Endothelial cell of umbilical vein (primary cell): ENCODE results near the gene PTGES3. TPM values are rescaled to one million over a fixed set of nuclear protein-coding genes. Genes with fewer than 3 reads are reported as not detected.
A peak's percentile ranks its signal among the peaks of the same experiment; 100 is the strongest.

Experiments
- BruUV-seq: library from RNA; stranded (reverse); fragments of 400-500 nt; replicated peaks from 2 replicates; lab custom pipeline; 2021; lab: Mats Ljungman, UMichigan
- CTCF ChIA-PET: fragments of 300-600, 350-600 bp; sonication (Branson Sonifier 250); formaldehyde crosslinking; loops from one replicate; lab custom pipeline; 2021; ENCODE audit warnings: antibody characterized with exemption, inconsistent platforms; lab: Charles Lee
- POLR2A ChIA-PET: fragments of 300-600, 350-600 bp; sonication (Branson Sonifier 250); formaldehyde crosslinking; loops from one replicate; lab custom pipeline; 2021; ENCODE audit warnings: antibody characterized with exemption, inconsistent platforms; lab: Charles Lee
- DNase-seq: peaks from one replicate; pipeline ENCODE4 v3.0.0-alpha.2; 2011; ENCODE audit warnings: low read depth, low spot score
- FAIRE-seq: peaks from 2 replicates; lab custom pipeline; 2011; peaks lifted over from hg19 to GRCh38; lab: Jason Lieb, UNC
- H2AFZ ChIP-seq: 2 replicates; pipeline ENCODE4 v1.6.0; 2012; ENCODE audit warnings: low read depth, low read length, control low read depth, inconsistent platforms
- H3K27ac ChIP-seq: 2 replicates; pipeline ENCODE4 v1.5.1; 2011; ENCODE audit warnings: low read depth, mild to moderate bottlenecking, control low read depth, low read length, moderate library complexity; ENCODE audit not compliant: insufficient read depth
- H3K27me3 ChIP-seq, 2 experiments: 2 replicates each; pipeline versions ENCODE4 v1.6.0 to v1.6.1; 2011; ENCODE audit warnings: low read length in 2 of 2, mixed read lengths in 1 of 2; ENCODE audit not compliant: control insufficient read depth in 2 of 2, insufficient read depth in 2 of 2
- H3K36me3 ChIP-seq, 2 experiments: 2 replicates in 1 of 2; 3 replicates in 1 of 2; pipeline ENCODE4 v1.5.1; 2011; ENCODE audit warnings: low read length in 2 of 2, mild to moderate bottlenecking in 1 of 2, moderate library complexity in 1 of 2; ENCODE audit not compliant: control insufficient read depth in 2 of 2, insufficient read depth in 2 of 2; ENCODE audit errors: extremely low read depth in 1 of 2
- H3K4me1 ChIP-seq: 3 replicates; pipeline ENCODE4 v1.5.1; 2011; ENCODE audit warnings: mild to moderate bottlenecking, low read length; ENCODE audit not compliant: control insufficient read depth, insufficient read depth; ENCODE audit errors: extremely low read depth
- H3K4me2 ChIP-seq: 2 replicates; pipeline ENCODE4 v1.6.1; 2011; ENCODE audit warnings: low read length, control low read depth, mixed read lengths; ENCODE audit not compliant: insufficient read depth
- H3K4me3 ChIP-seq, 3 experiments: fragments of 200-600 bp in 1 of 3; sonication (generic), shearing (Covaris generic) in 1 of 3; replicated peaks in 1 of 3; 2 replicates each; pipeline ENCODE4 v1.5.1; 2011 to 2016; ENCODE audit warnings: control low read depth in 3 of 3, low read length in 3 of 3, mild to moderate bottlenecking in 2 of 3, inconsistent platforms in 1 of 3, low read depth in 1 of 3, moderate library complexity in 1 of 3; ENCODE audit not compliant: insufficient read depth in 1 of 3
- H3K79me2 ChIP-seq: 2 replicates; pipeline ENCODE4 v1.6.0; 2012; ENCODE audit warnings: low read length, inconsistent platforms; ENCODE audit not compliant: control insufficient read depth, insufficient read depth
- H3K9ac ChIP-seq: replicated peaks from 2 replicates; pipeline ENCODE3; 2011; ENCODE audit warnings: low read length, control low read depth; ENCODE audit not compliant: insufficient read depth; ENCODE audit errors: extremely low read depth
- H3K9me1 ChIP-seq: replicated peaks from 3 replicates; pipeline ENCODE4 v1.6.0; 2011; ENCODE audit warnings: mild to moderate bottlenecking, low read length; ENCODE audit not compliant: control insufficient read depth, insufficient read depth; ENCODE audit errors: extremely low read depth
- H3K9me3 ChIP-seq: replicated peaks from 2 replicates; pipeline ENCODE4 v1.5.1; 2012; ENCODE audit warnings: low read length, inconsistent platforms; ENCODE audit not compliant: control insufficient read depth, insufficient read depth
- H4K20me1 ChIP-seq: replicated peaks from 2 replicates; pipeline ENCODE3; 2011; ENCODE audit warnings: mild to moderate bottlenecking, low read length; ENCODE audit not compliant: control insufficient read depth, insufficient read depth; ENCODE audit errors: extremely low read depth
- EZH2 ChIP-seq: IDR thresholded peaks from 2 replicates; pipeline ENCODE4 v1.6.1; 2012; ENCODE audit warnings: borderline replicate concordance, low read depth, mild to moderate bottlenecking, moderate library complexity, low read length, inconsistent platforms; ENCODE audit not compliant: severe bottlenecking
- POLR2AphosphoS5 ChIP-seq: IDR thresholded peaks from 2 replicates; pipeline ENCODE4 v1.6.1; 2012; ENCODE audit warnings: low read depth, mild to moderate bottlenecking, control low read depth, low read length, moderate library complexity; ENCODE audit not compliant: insufficient read depth
- dilution Hi-C: fragments of 300-500 bp; cut with MboI; formaldehyde crosslinking; loops from one replicate; pipeline ENCODE4 v1.15.0; 2019; ENCODE audit warnings: low sequenced_read_pairs; ENCODE audit not compliant: extremely low pct_ligation_motif_present
- intact Hi-C: fragments of 100-400 bp; cut with micrococcal nuclease; formaldehyde crosslinking; loops from one replicate; pipeline ENCODE4 v1.10.0; 2022
- polyA plus RNA-seq, 4 experiments: library from polyadenylated mRNA; depleted of rRNA in 3 of 4; stranded (reverse) in 3 of 4; unstranded in 1 of 4; fragments of >200 nt; gene quantifications; 2 replicates each; pipeline versions ENCODE4 v1.2.1 to v1.2.3, GENCODE V29; 2011 to 2012; ENCODE audit warnings: missing spikeins in 1 of 4
- total RNA-seq: library from RNA; stranded (reverse); gene quantifications from 2 replicates; pipeline ENCODE4 v1.2.3, GENCODE V29; 2021
- TF ChIP-seq, protein P1 (sequence below), 2 donors: IDR thresholded peaks; 1 replicate in 1 of 2; 2 replicates in 1 of 2; pipeline ENCODE4 v1.5.1; 2011; ENCODE audit warnings: low read length in 2 of 2, mild to moderate bottlenecking in 2 of 2, moderate library complexity in 2 of 2, control low read depth in 1 of 2, inconsistent platforms in 1 of 2, low read depth in 1 of 2; ENCODE audit not compliant: insufficient read depth in 1 of 2; ENCODE audit errors: extremely low read depth in 1 of 2
- TF ChIP-seq, protein P2 (sequence below): IDR thresholded peaks from 2 replicates; pipeline ENCODE4 v1.6.1; 2011; ENCODE audit not compliant: insufficient read depth, insufficient read length

Gene PTGES3
- total and polyA plus RNA-seq, 2 donors (not counting 3 experiments of a cell fraction or from before 2014, with no cell fraction given): 48.5 to 278 TPM

DNA sequence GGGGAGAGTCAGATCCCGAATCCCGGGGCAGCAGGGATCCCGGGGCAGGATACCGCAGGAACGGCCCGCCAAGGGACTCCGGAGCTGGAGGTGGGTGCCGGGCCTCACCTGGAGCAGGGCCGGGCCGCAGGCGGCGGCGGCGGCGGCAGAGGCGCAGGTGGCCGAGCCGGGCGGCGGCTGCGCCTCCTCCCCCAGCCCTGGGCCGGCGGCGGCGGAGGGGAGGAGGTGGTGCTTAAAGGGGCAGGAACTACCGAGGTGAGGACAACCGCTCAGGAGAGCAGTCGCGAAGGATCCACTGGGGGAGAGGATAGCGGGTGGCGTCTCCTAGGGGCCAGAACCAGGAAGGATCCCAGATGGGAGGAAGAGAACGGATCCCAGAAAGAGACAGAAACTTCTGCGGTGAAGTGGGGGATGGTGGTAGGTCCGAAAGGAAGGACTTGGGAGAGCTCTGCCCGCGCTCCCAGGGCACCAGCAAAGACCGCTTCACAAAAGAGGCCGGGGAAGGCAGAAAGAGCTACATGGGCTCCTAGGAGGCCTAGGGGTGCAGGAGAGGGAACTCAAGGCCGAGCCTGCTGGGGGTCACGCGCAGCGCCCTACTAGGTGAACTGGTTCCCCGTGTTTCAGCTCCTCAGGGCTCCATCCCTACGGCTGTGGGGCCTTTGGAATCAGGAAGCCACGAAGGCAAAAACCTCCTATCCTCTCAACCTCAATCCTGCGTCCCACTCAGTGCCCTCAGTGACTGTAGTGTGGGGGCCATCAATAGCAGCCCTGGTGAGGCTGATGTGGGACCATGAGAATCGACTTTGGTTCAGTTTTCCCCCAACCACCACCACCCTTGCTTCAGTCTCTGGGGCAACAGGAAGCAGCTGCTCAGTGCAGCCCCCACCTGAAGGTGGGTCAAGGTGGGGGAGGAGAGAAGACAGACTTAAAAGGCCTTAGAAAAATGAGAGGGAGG lies 53.0 kb downstream of the PTGES3 start:
- DNase-seq (peak; percentile 70), FAIRE-seq (peak; percentile 67)
- ChIA-PET POLR2A (interaction anchor here (1.2 kb wide), 1 partner anchor 33 kb away, joined by 3 read pairs; no protein-coding TSS in a partner anchor), CTCF (interaction anchor here (0.7 to 3.9 kb wide), 9 partner anchors 8 to 121 kb away, joined by 3 to 150 read pairs (median 14); partner anchors contain the start of gene RBMS2)
- no peaks in the 10 kb centered on the region for H3K27me3 ChIP-seq
- peak overlapping the region; percentile 21 to 76 (median 60) for H3K4me3 ChIP-seq
- H3K4me2 ChIP-seq: peak overlapping the region; percentile 71
- peaks cover 16 to 18% of the 10 kb centered on the region in 2 experiments for H3K36me3 ChIP-seq
- H3K9me1 ChIP-seq: no peaks in the 10 kb centered on the region
- BruUV-seq: no TSS peak
- peaks cover 18% of the 10 kb centered on the region for H3K79me2 ChIP-seq
- H4K20me1 ChIP-seq: no peaks in the 10 kb centered on the region
- dilution Hi-C loops: no loop called here
- intact Hi-C loops: loop anchor here (5.0 kb wide), 2 partner anchors 352 to 477 kb away; partner anchors contain the start of gene STAT6
- H3K9ac ChIP-seq: peak overlapping the region; percentile 44
- peak overlapping the region; percentile 14 for H3K27ac ChIP-seq
- H3K9me3 ChIP-seq: no peaks in the 10 kb centered on the region
- TF ChIP-seq EZH2 (no peak), POLR2AphosphoS5 (peak; percentile 7)
- TF ChIP-seq, protein P1, sequence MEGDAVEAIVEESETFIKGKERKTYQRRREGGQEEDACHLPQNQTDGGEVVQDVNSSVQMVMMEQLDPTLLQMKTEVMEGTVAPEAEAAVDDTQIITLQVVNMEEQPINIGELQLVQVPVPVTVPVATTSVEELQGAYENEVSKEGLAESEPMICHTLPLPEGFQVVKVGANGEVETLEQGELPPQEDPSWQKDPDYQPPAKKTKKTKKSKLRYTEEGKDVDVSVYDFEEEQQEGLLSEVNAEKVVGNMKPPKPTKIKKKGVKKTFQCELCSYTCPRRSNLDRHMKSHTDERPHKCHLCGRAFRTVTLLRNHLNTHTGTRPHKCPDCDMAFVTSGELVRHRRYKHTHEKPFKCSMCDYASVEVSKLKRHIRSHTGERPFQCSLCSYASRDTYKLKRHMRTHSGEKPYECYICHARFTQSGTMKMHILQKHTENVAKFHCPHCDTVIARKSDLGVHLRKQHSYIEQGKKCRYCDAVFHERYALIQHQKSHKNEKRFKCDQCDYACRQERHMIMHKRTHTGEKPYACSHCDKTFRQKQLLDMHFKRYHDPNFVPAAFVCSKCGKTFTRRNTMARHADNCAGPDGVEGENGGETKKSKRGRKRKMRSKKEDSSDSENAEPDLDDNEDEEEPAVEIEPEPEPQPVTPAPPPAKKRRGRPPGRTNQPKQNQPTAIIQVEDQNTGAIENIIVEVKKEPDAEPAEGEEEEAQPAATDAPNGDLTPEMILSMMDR (IDR thresholded peaks at IDR 0.05; ENCODE audit: extremely low read depth in 1 of 2, insufficient read depth in 1 of 2, low read depth in 1 of 2, low read length in 2 of 2): peak in 1 of 2 donors; percentile 43
- TF ChIP-seq, protein P2, sequence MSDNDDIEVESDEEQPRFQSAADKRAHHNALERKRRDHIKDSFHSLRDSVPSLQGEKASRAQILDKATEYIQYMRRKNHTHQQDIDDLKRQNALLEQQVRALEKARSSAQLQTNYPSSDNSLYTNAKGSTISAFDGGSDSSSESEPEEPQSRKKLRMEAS: no peak
- H3K4me1 ChIP-seq: peaks cover 42% of the 10 kb centered on the region
- peak overlapping the region; percentile 28 for H2AFZ ChIP-seq
